Pulmonary artery endothelial cell (primary cell): ENCODE data around the gene SLCO1B3. TPM values are rescaled to one million over a fixed set of nuclear protein-coding genes. Genes with fewer than 3 reads are reported as not detected.

Experiments used
- DNase-seq: peaks from one replicate; pipeline ENCODE4 v3.0.0-alpha.2; 2011; ENCODE audit warnings: low read depth, low spot score
- total RNA-seq: library from RNA; depleted of rRNA; stranded (reverse); fragments of >200 nt; gene quantifications from 2 replicates; pipeline ENCODE4 v1.2.3, GENCODE V29; 2014

SLCO1B3 gene
- total RNA-seq, 1 donor from 2014 or later = not detected

- no peak for DNase-seq
These were observed 74.6 kb downstream of the SLCO1B3 start for GRCh38 chr12:20885116-20885515.

- no peak for DNase-seq
These were observed 75.0 kb downstream of the SLCO1B3 start for GRCh38 chr12:20885552-20885951.

- DNase-seq = no peak
These were observed 106.8 kb downstream of the SLCO1B3 start for GRCh38 chr12:20917269-20917668.

- no peak for DNase-seq
These were observed 107.3 kb downstream of the SLCO1B3 start for GRCh38 chr12:20917819-20918218.

GRCh38 chr12:20931894-20932293 is 121.4 kb downstream of the SLCO1B3 start:
- DNase-seq = no peak

- no peak for DNase-seq
These were observed 136.2 kb downstream of the SLCO1B3 start for GRCh38 chr12:20946732-20947131.

- DNase-seq = no peak
These were observed 139.7 kb downstream of the SLCO1B3 start for GRCh38 chr12:20950248-20950647.

GRCh38 chr12:20963303-20963702 is 152.8 kb downstream of the SLCO1B3 start:
- DNase-seq = no peak

- no peak for DNase-seq
These were observed 153.3 kb downstream of the SLCO1B3 start for GRCh38 chr12:20963762-20964161.

Other genes with a start within 250 kb of the SLCO1B3 start
- gene SLCO1C1, start 115.4 kb upstream of the SLCO1B3 start, total RNA-seq = 0.39 and 0.53 TPM in 2 replicates